GDM1 (cell line): ENCODE data around the gene SF3A1.
A peak's percentile ranks its signal among the peaks of the same experiment; 100 is the strongest.

ENCODE experiments used
- DNase-seq: peaks from one replicate; lab custom pipeline; 2025; lab: John Stamatoyannopoulos, UW

Gene SF3A1

GRCh38 chr22:30323246-30323645 lies 33.4 kb downstream of the SF3A1 start:
- DNase-seq, result no peak

DNA sequence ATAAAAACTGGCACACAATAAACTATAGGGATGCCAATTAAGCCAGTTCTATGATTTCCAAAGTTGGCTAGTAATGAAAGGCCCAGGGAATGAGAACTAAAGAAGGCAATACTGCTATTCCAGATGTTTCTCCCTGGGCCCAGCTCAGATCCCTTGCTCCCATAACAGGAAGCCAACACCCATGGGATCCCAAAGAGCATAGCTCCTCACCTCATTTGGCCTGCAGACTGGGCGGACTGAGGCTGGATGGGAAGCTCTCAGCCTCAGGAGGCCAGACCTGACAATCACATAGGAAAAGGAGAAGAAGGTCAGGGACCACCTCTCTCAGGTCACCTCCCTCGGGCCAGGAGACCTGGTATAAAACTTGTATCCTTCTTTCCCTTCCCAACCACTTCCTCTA lies 35.2 kb downstream of the SF3A1 start:
- DNase-seq, result no peak

- DNase-seq, result no peak
Observed at GRCh38 chr22:30320021-30320556, 36.6 kb downstream of the SF3A1 start.

GRCh38 chr22:30318799-30319419 lies 37.8 kb downstream of the SF3A1 start:
- no peak for DNase-seq

- DNase-seq, result no peak
Observed at GRCh38 chr22:30317778-30318177, 38.9 kb downstream of the SF3A1 start.

DNA sequence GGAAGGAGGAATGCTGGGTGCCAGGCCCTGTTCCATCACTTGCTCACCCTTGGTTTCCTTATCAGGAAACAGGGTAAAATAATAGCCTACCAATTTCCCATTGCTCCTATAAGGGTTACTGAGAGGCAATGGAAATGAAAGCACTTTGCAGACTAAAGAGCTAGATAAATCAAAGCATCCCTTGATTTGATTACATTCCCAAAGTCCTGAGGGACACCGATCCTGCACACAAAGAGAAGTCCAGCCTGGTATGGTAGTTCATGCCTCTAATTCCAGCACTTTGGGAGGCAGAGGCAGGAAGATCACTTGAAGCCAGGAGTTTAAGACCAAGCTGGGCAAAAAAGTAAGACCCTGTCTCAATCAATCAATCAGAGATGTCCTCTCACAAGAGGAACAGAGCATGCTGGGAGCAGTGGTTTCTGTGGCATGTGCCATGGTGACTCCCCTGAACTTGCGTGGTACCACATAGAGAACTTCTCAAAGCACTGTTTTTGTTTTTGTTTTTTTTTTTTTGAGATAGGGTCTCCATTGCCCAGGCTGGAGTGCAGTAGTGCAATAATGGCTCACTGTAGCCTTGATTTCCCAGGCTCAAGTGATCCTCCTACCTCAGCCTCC lies 40.6 kb downstream of the SF3A1 start:
- DNase-seq, result no peak

GRCh38 chr22:30314915-30315314 lies 41.8 kb downstream of the SF3A1 start:
- DNase-seq, result peak; percentile 14

- DNase-seq, result no peak
Observed at GRCh38 chr22:30313527-30314363, 42.9 kb downstream of the SF3A1 start.

DNA sequence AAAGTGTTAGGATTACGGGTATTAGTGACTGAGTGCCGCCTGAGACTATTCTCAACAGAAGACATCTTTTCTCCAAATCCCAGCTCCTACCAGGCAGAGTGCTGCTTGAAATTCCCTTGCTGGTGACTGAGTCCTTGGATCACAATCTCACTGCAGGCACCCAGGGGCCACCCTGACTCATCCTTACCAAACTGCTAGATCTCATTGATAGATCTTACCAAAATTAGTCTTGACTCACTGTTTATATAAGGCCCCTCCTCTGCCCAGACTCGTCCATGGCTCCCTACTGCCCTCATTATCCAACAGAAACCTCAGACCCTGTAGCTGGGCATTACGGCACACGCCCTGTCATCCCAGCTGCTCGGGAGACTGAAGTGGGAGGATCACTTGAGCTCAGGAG lies 44.6 kb downstream of the SF3A1 start:
- DNase-seq, result no peak

- DNase-seq, result no peak
Observed at GRCh38 chr22:30310881-30311771, 45.6 kb downstream of the SF3A1 start.

- peak; percentile 22 for DNase-seq
Observed at GRCh38 chr22:30309951-30310741, 46.5 kb downstream of the SF3A1 start.

DNA sequence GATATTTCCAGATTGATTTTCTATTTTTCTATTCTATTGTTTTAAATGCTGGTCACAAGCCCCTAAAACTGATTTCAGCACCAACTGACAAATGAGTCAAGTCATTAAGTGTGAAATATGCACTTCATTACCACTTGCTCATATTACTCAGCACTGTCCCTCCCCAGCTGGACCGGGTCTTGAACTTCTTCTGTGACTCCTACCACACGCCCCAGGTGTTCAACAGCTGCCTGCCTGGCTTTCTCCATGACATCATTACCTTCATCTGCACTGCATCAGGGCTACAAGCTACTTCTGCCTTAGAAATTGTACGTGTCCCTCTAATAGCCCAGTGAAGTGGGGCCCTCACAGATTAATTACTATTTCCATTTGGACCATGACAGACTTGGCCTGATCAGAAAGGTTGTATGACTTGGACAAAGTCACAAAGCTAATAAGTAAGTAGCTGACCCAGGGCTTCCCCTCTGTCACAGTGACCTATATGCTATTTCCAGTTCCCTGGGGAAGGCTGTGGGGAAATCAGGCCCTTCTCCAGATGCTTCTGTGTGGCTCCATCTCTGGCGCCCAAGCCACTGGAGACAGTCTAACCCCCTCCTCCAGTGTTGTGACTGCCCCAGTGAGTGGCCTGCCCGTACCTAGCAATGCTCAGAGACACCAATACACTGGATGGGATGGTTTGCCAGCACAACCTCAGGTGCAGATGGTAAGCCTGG lies 48.0 kb downstream of the SF3A1 start:
- DNase-seq, result no peak

GRCh38 chr22:30308093-30308492 lies 48.6 kb downstream of the SF3A1 start:
- DNase-seq, result no peak

GRCh38 chr22:30307041-30307574 lies 49.6 kb downstream of the SF3A1 start:
- no peak for DNase-seq

DNA sequence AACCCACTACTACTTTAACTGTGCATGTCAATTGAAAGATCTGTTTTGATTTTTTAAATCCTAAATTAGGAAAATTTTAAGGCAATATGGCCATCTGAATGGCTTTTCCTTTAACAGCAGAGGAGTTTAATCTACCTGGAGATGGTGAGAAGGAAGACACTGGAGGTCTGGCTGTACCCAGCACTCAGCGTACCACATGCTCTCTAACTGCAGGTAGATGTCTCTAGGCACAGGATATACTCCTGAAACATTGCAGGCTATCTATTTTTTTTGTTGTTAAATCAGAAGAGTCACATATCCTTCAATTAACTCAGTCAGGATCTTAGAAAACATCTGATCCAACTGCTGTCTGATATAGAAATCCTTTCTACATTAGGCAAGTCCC lies 50.1 kb downstream of the SF3A1 start:
- DNase-seq, result no peak

- peak; percentile 21 for DNase-seq
Observed at GRCh38 chr22:30305906-30306626, 50.6 kb downstream of the SF3A1 start.

- peak; percentile 72 for DNase-seq
Observed at GRCh38 chr22:30305519-30305905, 51.2 kb downstream of the SF3A1 start.

DNA sequence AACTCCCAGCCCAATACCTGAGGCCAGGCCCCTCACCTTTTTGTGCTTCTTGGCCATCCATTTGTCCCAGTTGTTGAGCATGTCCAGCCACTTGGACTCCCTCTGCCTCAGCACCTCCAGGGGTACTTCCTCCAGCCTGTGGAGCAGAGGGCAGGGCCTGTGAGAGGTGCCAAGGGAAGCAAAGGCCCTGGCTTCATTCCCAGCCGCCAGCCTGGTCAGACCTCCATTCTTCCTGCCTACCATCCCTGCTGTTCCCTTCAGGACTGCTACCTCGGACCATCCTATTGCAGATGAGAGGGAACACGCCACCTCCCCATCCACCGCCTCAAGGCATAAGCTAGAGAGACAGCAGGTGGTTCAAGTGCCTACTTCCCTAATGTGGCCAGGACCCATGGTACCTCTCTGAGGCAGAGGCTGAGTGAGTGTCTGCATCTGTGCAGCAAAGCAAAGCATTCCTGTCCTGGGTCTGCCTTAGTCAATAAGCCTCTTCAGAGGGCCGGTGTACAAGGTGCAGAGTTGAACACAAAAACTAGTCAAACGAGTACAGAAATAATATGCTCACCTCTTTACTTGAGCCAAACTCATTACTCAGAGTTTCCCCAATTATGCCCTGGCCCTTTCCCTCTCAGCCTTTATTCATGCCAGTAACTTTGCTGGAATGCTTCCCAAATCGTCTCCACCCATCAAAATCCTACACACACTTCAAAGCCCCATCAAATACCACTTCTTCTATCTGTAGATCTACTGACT lies 52.0 kb downstream of the SF3A1 start:
- DNase-seq, result no peak

GRCh38 chr22:30302810-30303138 lies 53.9 kb downstream of the SF3A1 start:
- DNase-seq, result no peak
